Transverse colon (tissue), 4 donors: ENCODE measurements around the gene CHKA.

Experiments used
- CTCF ChIP-seq, 5 experiments: fragments of 200-600 bp in 3 of 5; fragments of 450-650 bp in 2 of 5; sonication (generic) in 3 of 5; IDR thresholded peaks; 1 replicate in 2 of 5; 2 replicates in 3 of 5; pipeline ENCODE4 v1.5.1; 2016 to 2017; ENCODE audit warnings: antibody characterized with exemption in 5 of 5, inconsistent platforms in 3 of 5, mild to moderate bottlenecking in 2 of 5, moderate library complexity in 1 of 5
- EP300 ChIP-seq: sonication (generic); formaldehyde crosslinking; IDR thresholded peaks from one replicate; pipeline ENCODE4 v1.6.1; 2017; ENCODE audit warnings: antibody characterized with exemption, low read depth
- POLR2A ChIP-seq: fragments of 450-650 bp; IDR thresholded peaks from one replicate; pipeline ENCODE4 v1.6.1; 2016; ENCODE audit warnings: antibody characterized with exemption, mild to moderate bottlenecking, moderate library complexity
- POLR2AphosphoS5 ChIP-seq, 3 donors: sonication (generic); formaldehyde crosslinking; IDR thresholded peaks; one replicate each; pipeline ENCODE4 v1.6.1; 2016; ENCODE audit warnings: antibody characterized with exemption in 3 of 3

- peak; percentile 26 for TF ChIP-seq POLR2A
- TF ChIP-seq CTCF (IDR thresholded peaks at IDR 0.05): no peak
- TF ChIP-seq POLR2AphosphoS5 (IDR thresholded peaks at IDR 0.05): peak; percentile 18 to 47 (median 39)
- no peak for TF ChIP-seq EP300
These were observed 14.8 kb downstream of the CHKA start for GRCh38 chr11:68106165-68106940.
